KOPT-K1 (cell line): ENCODE results near the gene SYCE1.
"Not testable (repeated sequence)": the region's sequence is repeated elsewhere in the genome, so short reads cannot be mapped to it uniquely, and the experiment has no call there.

Experiments used
- H3K27ac ChIP-seq: fragments of 200-600 bp; sonication (generic); 2 replicates; pipeline ENCODE4 v1.5.1; 2016; ENCODE audit warnings: antibody characterized with exemption, mild to moderate bottlenecking, low read depth, low read length; ENCODE audit not compliant: poor library complexity, severe bottlenecking
- H3K36me3 ChIP-seq: fragments of 200-600 bp; sonication (generic); 2 replicates; pipeline ENCODE4 v1.5.1; 2017; ENCODE audit warnings: antibody characterized with exemption, mild to moderate bottlenecking, low read length, moderate library complexity; ENCODE audit not compliant: insufficient read depth
- H3K9me3 ChIP-seq: fragments of 200-600 bp; sonication (generic); 2 replicates; pipeline ENCODE4 v1.5.1; 2017; ENCODE audit warnings: antibody characterized with exemption, low read length, mild to moderate bottlenecking; ENCODE audit not compliant: insufficient read depth, poor library complexity, severe bottlenecking

SYCE1 gene

DNA sequence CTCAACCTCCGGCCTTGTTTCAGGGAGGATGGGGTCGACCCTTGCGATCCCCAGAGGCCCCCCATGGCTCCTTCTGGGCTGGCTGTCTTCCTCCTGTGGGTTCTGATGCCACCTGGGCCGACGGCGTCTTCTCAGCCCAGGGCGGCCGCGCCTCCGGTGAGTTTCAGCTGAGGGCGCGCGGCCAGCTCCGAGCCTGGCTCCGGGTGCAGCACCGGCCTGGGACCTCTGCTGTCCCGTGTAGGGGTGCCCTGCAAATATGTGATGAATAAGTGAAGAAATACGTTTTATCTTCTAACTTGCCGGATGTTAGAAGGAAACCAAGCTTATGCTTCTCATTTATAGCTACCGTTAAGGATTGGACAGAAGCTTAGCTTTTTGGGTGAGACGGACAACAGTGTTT, 4.4 kb upstream of the SYCE1 start:
- H3K36me3 ChIP-seq, H3K27ac ChIP-seq: not testable (repeated sequence)
- peaks cover 50% of the 10 kb centered on the region for H3K9me3 ChIP-seq

DNA sequence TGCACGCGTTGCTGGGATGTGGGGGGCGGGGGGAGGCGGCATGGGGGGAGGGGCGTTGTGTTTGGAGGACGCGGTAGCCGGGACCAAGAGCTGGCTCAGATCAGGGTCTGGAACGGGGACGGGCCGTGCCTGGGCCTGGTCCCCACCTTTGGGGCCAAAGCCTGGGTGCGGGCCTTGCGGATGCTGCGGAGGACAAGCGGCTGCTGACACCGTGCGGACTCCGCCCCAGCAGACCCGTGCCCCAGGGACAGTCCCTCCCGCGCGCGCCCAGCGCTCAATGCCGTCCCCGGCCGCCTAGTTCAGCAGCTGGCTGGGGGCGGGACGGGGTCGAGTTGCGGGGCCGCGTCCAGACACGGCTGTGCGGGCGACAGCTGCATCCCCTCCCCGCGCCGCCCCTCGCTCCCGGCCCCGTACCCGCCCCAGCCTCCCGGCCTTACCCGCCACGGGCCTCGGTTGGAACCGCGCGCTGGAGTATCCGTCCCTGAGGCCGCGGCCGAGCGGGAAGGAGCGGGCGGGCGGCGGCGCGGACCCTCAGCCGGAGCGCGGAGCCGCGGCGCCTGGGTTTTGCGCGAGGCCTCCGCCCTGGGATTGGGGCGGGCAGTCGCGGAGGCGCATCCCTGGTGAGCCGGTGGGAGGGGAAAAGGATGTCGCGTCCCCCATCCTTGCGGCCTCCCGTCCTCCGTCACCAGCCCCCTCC, 3.6 kb upstream of the SYCE1 start:
- peaks cover 51% of the 10 kb centered on the region for H3K9me3 ChIP-seq
- H3K27ac ChIP-seq, H3K36me3 ChIP-seq: not testable (repeated sequence)

DNA sequence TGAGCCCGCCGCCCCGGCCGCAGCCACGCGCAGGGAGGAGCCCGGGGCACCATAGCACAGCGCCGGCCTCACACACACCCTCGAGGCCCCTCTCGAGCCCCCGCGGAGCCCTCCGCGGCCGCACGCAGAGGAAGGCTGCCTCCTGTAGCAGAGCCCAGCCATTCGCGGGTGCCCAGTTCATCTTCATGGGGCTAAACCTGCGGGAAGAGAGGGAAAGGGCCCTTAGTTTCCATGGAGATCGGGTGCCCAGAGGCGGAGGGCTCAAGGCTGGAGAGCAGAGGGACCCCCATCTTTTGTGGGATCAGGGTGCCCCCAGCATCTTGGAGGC, 2.9 kb upstream of the SYCE1 start:
- Histone ChIP-seq H3K36me3 (no peaks in the 10 kb centered on the region), H3K27ac (no peak overlapping the region), H3K9me3 (peaks cover 46% of the 10 kb centered on the region)

DNA sequence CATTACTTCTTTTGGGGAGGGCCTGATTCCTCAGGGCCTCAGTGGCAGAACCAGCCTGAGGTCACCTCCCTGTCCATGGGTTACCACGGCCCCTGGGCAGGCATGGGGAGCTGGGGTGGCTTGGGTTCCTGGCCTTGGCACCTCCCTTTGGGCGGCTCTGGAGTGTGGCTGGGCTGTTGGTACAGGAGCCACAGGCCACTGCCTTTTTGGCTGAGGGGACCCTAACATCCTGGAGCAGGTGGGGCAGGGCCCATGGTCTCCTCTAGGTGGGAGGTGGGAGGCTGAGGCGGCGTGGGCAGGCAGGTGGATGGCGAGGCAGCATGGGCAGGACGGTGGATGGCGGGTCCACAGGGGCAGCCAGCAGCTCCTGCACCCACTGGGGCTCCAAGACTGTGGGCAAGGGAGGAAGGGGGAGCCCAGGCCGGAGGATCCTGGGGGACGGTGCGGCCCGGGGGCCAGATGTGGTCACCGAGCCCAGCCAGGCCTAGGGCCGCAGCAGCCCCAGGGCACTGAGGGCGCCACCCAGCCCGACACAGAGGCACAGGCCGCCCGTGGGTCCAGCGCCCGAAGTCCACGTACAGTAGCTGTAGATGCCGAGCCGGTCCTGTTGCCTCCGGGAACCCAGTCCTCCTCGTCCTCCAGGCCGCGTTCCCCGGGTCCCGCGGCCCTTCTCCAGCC, 2.4 kb upstream of the SYCE1 start:
- H3K36me3 ChIP-seq, result no peaks in the 10 kb centered on the region
- H3K27ac ChIP-seq, result no peak overlapping the region
- peaks cover 41% of the 10 kb centered on the region for H3K9me3 ChIP-seq

DNA sequence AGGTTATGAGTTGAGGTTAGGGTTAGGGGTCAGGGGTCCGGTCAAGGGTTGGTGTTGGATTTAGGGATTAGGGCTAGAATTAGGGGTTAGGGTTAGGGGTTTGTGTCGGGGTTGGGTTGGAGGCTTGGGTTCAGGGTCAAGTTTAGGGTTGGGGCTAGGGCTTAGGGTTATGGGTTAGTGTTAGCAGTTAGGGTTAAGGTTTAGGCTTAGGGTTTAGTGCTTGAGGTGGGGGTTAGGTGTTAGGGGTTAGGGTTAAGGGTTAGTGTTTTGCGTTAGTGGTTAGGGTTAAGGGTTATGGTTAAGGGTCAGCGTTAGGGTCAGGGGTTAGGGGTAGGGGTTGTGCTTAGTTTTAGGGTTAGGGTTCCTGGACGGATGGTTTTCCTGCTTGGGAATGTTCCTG, 1.7 kb upstream of the SYCE1 start:
- Histone ChIP-seq H3K36me3 (no peaks in the 10 kb centered on the region), H3K9me3 (peaks cover 41% of the 10 kb centered on the region), H3K27ac (no peak overlapping the region)

DNA sequence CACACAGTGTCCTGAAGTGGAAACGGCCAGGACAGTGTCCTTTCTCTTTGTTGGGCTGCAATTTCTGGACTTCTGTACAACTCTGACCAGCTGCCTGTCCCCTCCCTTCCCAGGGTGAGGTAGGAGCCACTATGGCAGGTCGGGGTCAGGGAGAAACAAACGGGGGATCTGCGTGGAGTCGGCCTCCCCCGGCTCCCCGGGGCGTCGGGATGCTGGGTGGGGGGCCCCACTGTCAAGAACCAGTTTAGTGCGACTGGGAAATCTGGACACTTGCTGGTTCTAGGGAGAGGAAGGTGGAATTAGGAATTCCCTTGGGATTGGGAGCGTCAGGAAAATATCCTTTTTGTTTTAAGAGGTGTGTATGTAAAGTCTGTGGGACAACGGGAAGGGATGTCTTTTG, 567 bp downstream of the SYCE1 start:
- H3K36me3 ChIP-seq, result no peaks in the 10 kb centered on the region
- H3K9me3 ChIP-seq, result peaks cover 41% of the 10 kb centered on the region
- no peak overlapping the region for H3K27ac ChIP-seq

DNA sequence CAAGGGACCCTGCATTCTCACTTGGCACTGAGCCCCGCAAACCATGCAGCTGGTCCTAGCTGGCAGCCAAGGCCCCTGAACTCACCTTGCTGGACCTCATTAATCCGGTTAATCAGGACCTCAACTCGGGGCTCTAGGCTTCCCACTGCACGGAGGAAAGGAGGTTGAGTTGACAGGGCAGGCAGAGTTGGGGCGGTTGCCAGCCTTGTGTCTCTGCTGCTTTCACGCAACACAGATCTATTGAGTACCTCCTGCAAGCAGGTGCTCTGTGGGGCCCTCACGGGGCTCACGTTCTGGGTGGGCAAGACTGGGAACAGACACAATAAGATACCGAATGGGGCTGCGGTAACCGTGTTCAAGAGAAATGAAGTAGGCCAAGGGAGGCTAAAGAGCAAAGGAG, 6.2 kb downstream of the SYCE1 start:
- H3K36me3 ChIP-seq, result no peaks in the 10 kb centered on the region
- no peak overlapping the region for H3K27ac ChIP-seq
- H3K9me3 ChIP-seq, result peaks cover 4% of the 10 kb centered on the region

DNA sequence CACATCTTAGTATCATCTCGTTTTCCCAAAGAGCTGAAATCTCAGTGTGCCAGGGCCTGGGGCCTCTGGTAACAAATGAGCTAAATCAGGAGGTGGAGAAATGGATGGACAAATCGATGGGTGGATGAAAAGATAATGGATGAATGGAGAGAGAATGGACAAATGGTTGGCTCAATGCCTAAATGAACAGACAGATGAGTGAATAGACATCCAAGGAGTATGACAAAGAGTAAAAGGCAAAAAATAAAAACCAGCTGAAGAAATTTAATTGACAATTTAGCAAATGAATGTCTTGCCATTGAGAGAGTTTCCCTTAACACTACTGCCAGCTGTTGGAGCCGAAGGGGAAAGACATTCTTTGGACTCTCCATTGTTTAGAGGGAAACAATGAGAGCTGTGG, 8.0 kb downstream of the SYCE1 start:
- H3K27ac ChIP-seq, result no peak overlapping the region
- no peaks in the 10 kb centered on the region for H3K36me3 ChIP-seq
- no peaks in the 10 kb centered on the region for H3K9me3 ChIP-seq

DNA sequence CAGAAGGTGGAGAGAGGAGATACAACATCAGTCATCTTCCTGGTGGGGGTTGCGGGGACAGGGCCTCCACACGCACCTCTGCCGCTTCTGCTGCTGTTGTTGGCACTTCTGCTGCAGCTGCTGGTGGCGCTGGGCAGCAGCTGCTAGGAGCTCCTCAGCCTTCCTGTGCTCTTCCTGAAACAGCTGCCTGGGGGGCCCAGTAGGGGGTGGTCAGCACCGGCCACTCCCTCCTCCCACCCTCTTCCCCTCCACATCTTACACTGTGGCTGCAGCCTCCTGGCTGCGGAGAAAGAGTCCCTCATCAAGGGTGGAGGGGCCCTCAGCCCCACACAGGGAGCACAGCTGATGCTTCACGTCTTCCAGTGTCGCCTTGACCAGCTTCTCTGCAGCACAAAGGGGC, 9.9 kb downstream of the SYCE1 start:
- no peak overlapping the region for H3K27ac ChIP-seq
- no peaks in the 10 kb centered on the region for H3K9me3 ChIP-seq
- H3K36me3 ChIP-seq, result no peaks in the 10 kb centered on the region

DNA sequence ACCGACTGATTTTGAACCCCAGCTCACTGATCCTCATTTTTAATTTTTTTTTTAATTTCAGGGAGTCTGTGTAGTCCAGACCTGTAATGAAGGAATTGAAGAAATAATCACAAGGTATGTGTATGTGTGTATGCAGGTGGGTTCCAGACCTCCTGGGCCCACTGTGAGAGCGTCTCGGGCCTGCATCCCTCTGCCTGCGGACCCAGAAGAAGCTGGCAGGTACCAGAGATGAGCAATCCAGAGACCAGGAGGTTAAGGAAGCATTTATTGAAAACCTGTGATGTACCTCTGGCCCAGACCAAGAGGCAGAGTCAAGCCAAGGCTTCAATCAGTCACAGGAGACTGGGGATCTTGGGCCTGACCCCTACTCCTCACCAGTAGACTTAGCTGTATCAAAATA, 10.8 kb downstream of the SYCE1 start:
- Histone ChIP-seq H3K36me3 (no peaks in the 10 kb centered on the region), H3K9me3 (no peaks in the 10 kb centered on the region), H3K27ac (no peak overlapping the region)

DNA sequence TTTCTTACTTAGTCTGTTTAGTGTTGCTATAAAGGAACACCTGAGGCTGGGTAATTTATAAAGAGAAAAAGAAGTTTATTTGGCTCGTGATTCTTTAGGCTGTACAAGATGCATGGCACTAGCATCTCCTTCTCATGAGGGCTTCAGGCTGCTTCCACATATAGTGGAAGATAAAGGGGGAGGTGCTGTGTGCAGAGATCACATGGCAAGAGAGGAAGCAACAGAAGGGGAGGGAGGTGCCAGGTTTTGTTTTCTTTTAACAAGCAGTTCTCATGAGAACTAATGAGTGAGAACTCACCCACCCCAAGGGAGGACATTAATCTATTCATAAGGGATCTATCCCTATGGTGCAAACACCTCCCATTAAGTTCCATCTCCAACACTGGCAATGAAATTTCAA, 20.9 kb downstream of the SYCE1 start:
- Histone ChIP-seq H3K9me3 (peaks cover 17% of the 10 kb centered on the region), H3K36me3 (no peaks in the 10 kb centered on the region), H3K27ac (no peak overlapping the region)

DNA sequence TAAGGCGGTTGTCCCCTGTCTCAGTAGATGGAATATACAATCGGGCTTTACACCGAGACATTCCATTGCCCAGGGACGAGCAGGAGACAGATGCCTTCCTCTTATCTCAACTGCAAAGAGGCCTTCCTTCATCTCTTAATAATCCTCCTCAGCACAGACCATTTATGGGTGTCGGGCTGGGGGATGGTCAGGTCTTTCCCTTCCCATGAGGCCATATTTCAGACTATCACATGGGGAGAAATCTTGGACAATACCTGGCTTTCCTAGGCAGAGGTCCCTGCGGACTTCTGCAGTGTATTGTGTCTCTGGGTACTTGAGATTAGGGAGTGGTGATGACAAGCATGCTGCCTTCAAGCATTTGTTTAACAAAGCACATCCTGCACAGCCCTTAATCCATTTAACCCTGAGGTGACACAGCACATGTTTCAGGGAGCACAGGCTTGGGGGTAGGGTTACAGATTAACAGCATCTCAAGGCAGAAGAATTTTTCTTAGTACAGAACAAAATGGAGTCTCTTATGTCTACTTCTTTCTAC, 23.9 kb downstream of the SYCE1 start:
- H3K9me3 ChIP-seq, H3K27ac ChIP-seq, H3K36me3 ChIP-seq: not testable (repeated sequence)

DNA sequence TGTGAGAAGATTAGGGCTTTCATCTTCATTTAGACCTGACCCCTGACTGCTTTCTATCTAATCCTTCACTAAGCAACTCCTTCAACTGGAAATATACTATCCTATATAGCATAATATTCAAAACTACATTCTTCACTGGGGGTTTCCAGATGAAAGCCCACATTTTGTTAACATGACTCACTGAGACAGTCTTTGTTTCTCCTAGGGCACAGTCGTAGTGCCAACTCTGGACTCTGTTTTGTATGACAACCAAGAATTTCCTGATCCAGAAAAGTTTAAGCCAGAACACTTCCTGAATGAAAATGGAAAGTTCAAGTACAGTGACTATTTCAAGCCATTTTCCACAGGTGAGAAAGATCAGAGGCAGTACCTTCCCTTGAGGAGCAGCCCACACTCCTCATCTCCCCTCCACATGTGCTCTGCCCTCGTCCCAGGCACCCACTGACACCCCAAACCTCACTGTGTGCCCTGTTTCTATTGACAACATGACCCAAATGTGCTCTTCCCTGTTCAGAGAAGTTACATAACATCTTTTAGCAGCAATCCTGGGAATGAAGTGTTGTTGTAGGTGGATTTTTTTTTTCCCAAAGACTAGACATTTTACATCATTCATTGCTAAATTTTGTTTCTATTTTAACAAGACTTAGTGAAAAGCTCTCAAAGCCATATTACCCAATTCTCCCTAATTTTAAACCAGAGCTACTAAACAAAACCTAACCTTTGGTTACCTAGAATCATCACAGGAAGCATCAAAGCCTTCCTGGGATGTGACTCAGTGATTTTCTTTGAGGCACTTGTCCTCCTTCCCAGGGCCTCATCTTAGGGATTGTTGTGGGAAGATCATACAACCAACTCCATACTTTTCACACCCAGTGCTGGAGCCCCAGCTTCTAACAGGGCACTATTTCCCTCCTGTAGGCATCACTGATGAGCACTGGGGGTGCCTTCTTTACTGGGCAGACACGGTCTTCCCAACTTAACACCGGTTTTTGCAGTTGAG, 27.5 kb downstream of the SYCE1 start:
- Histone ChIP-seq H3K27ac (no peak overlapping the region), H3K36me3 (no peaks in the 10 kb centered on the region), H3K9me3 (no peaks in the 10 kb centered on the region)

DNA sequence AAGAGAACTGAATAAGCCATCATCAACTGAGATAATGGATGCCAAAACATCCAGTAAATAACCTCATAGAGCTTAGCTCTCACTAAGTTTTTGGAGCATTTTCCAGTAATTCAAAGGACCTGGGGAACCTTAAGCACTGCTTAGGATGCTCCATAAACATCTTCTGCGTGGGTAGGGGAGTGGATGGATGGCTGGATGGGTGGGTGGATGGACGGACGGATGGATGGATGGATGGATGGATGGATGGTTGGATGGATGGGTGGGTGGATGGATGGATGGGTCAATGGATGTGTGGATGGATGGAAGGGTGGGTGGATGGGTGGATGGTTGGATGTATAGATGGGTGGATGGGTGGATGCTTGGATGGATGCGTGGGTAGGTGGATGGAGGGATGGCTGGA, 29.2 kb downstream of the SYCE1 start:
- H3K27ac ChIP-seq, result no peak overlapping the region
- H3K36me3 ChIP-seq, result no peaks in the 10 kb centered on the region
- no peaks in the 10 kb centered on the region for H3K9me3 ChIP-seq

DNA sequence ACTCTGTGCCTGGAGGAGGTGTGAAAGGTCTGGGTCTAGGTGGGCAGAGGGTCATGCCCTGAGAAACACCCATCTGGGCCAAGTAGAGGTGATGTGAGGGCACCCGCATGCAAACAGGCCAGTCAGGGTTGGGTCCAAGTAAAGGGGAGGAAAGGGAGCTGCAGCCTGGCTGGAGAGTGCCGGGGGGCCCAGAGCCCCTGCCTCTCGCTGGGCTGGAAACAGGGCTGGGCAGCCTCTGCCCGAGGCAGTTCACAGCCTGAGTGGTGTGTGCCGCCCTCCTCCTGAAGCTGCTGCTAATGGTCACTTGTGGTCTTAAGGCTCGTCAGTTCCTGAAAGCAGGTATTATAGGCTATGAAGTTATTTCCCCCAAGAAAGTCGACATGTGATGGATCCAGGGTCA, 31.0 kb downstream of the SYCE1 start:
- Histone ChIP-seq H3K36me3 (no peaks in the 10 kb centered on the region), H3K9me3 (no peaks in the 10 kb centered on the region), H3K27ac (no peak overlapping the region)
